Measurements from ENCODE around the gene CFAP43. TPM values are rescaled to one million over a fixed set of nuclear protein-coding genes. Genes with fewer than 3 reads are reported as not detected.

Gene CFAP43
- total and polyA plus RNA-seq, 10 of the 15 experiments (the other 5 are each of a cell fraction or from before 2014, with no cell fraction given), result 0.06 to 0.14 (median 0.10) TPM; not detected in 5

GRCh38 chr10:104190695-104191094, 41.5 kb downstream of the CFAP43 start:
- Histone ChIP-seq H3K9me3 (replicated peaks; ENCODE audit: control insufficient read depth, insufficient read depth, low read length) (no peaks in the 10 kb centered on the region), H3K79me2 (ENCODE audit: control insufficient read depth, insufficient read depth, low read length) (no peaks in the 10 kb centered on the region), H3K4me2 (ENCODE audit: control insufficient read depth, insufficient read depth) (no peak overlapping the region), H2AFZ (ENCODE audit: control insufficient read depth, low read depth, low read length) (no peak overlapping the region), H3K27ac (ENCODE audit: control insufficient read depth, insufficient read depth) (no peak overlapping the region), H3K4me3 (no peak overlapping the region), H4K20me1 (ENCODE audit: control insufficient read depth, insufficient read depth) (no peaks in the 10 kb centered on the region), H3K4me1 (ENCODE audit: control insufficient read depth, insufficient read depth, low read length) (no peaks in the 10 kb centered on the region), H3K27me3 (replicated peaks in 1 of 2; ENCODE audit: control insufficient read depth in 2 of 2, insufficient read depth in 2 of 2, low read length in 1 of 2) (peaks cover 0 to 4% of the 10 kb centered on the region in 2 experiments; a peak in 2 of 4 replicates), H3K9ac (ENCODE audit: control insufficient read depth, insufficient read depth, low read length) (no peak overlapping the region), H3K36me3 (ENCODE audit: control insufficient read depth in 2 of 2, insufficient read depth in 2 of 2, low read length in 1 of 2) (no peaks in the 10 kb centered on the region)
- in situ Hi-C loops (cut with MboI) (no loop called here), intact Hi-C loops (cut with micrococcal nuclease; ENCODE audit: unreplicated experiment) (no loop called here)
- no peak for ATAC-seq
- no peak for DNase-seq (ENCODE audit: low read depth, low spot score)
- SMC1A ChIA-PET (ENCODE audit: uncharacterized antibody, unreplicated experiment), result interaction anchor here (0.5 kb wide), 1 partner anchor 80 kb away, joined by 3 read pairs; no protein-coding TSS in a partner anchor
- POLR2A ChIA-PET, result no interaction called here
- TF ChIP-seq EGR1 (IDR thresholded peaks at IDR 0.05; ENCODE audit: borderline replicate concordance in 1 of 2, low read depth in 2 of 2, low read length in 2 of 2) (no peak), SREBF1 (IDR thresholded peaks at IDR 0.05; ENCODE audit: low read length) (no peak), PKNOX1 (IDR thresholded peaks at IDR 0.05) (no peak), FOS (IDR thresholded peaks at IDR 0.05; ENCODE audit: borderline replicate concordance, extremely low read depth, insufficient read length) (no peak), SIN3A (IDR thresholded peaks at IDR 0.05; ENCODE audit: low read depth, low read length) (no peak), TCF3 (IDR thresholded peaks at IDR 0.05; ENCODE audit: borderline replicate concordance, insufficient read depth, low read depth, low read length) (no peak), POU2F2 (IDR thresholded peaks at IDR 0.05; ENCODE audit: borderline replicate concordance, low read depth, low read length) (no peak), HCFC1 (IDR thresholded peaks at IDR 0.05; ENCODE audit: low read length) (no peak), ZNF384 (IDR thresholded peaks at IDR 0.05; ENCODE audit: borderline replicate concordance, low read depth, low read length) (no peak), JUND (IDR thresholded peaks at IDR 0.05; ENCODE audit: low read depth, low read length) (no peak), ZZZ3 (IDR thresholded peaks at IDR 0.05; ENCODE audit: control insufficient read depth, insufficient read length, low read depth) (no peak), SPI1 (IDR thresholded peaks at IDR 0.05; ENCODE audit: borderline replicate concordance, insufficient read depth, low read depth, low read length) (no peak)
- TF ChIP-seq, protein P1, sequence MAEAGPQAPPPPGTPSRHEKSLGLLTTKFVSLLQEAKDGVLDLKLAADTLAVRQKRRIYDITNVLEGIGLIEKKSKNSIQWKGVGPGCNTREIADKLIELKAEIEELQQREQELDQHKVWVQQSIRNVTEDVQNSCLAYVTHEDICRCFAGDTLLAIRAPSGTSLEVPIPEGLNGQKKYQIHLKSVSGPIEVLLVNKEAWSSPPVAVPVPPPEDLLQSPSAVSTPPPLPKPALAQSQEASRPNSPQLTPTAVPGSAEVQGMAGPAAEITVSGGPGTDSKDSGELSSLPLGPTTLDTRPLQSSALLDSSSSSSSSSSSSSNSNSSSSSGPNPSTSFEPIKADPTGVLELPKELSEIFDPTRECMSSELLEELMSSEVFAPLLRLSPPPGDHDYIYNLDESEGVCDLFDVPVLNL (IDR thresholded peaks at IDR 0.05; ENCODE audit: low read depth, low read length), result no peak
- TF ChIP-seq, protein P2, sequence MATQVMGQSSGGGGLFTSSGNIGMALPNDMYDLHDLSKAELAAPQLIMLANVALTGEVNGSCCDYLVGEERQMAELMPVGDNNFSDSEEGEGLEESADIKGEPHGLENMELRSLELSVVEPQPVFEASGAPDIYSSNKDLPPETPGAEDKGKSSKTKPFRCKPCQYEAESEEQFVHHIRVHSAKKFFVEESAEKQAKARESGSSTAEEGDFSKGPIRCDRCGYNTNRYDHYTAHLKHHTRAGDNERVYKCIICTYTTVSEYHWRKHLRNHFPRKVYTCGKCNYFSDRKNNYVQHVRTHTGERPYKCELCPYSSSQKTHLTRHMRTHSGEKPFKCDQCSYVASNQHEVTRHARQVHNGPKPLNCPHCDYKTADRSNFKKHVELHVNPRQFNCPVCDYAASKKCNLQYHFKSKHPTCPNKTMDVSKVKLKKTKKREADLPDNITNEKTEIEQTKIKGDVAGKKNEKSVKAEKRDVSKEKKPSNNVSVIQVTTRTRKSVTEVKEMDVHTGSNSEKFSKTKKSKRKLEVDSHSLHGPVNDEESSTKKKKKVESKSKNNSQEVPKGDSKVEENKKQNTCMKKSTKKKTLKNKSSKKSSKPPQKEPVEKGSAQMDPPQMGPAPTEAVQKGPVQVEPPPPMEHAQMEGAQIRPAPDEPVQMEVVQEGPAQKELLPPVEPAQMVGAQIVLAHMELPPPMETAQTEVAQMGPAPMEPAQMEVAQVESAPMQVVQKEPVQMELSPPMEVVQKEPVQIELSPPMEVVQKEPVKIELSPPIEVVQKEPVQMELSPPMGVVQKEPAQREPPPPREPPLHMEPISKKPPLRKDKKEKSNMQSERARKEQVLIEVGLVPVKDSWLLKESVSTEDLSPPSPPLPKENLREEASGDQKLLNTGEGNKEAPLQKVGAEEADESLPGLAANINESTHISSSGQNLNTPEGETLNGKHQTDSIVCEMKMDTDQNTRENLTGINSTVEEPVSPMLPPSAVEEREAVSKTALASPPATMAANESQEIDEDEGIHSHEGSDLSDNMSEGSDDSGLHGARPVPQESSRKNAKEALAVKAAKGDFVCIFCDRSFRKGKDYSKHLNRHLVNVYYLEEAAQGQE (IDR thresholded peaks at IDR 0.05; ENCODE audit: low read depth, low read length), result no peak
- TF ChIP-seq, protein P3, sequence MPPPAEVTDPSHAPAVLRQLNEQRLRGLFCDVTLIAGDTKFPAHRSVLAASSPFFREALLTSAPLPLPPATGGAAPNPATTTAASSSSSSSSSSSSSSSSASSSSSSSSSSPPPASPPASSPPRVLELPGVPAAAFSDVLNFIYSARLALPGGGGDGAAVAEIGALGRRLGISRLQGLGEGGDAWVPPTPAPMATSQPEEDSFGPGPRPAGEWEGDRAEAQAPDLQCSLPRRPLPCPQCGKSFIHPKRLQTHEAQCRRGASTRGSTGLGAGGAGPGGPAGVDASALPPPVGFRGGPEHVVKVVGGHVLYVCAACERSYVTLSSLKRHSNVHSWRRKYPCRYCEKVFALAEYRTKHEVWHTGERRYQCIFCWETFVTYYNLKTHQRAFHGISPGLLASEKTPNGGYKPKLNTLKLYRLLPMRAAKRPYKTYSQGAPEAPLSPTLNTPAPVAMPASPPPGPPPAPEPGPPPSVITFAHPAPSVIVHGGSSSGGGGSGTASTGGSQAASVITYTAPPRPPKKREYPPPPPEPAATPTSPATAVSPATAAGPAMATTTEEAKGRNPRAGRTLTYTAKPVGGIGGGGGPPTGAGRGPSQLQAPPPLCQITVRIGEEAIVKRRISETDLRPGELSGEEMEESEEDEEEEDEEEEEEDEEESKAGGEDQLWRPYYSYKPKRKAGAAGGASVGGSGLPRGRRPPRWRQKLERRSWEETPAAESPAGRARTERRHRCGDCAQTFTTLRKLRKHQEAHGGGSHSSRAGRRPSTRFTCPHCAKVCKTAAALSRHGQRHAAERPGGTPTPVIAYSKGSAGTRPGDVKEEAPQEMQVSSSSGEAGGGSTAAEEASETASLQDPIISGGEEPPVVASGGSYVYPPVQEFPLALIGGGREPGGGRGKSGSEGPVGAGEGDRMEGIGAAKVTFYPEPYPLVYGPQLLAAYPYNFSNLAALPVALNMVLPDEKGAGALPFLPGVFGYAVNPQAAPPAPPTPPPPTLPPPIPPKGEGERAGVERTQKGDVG (CRISPR knock-in tag; IDR thresholded peaks at IDR 0.05), result no peak
- CTCF ChIA-PET, result interaction anchor here (0.7 kb wide), 1 partner anchor 361 kb away, joined by 3 read pairs; no protein-coding TSS in a partner anchor
- WGBS (ENCODE audit: insufficient coverage, insufficient replicate concordance, low lambda C conversion rate, missing lambda C conversion rate), result 65% methylated on average over 5 of the region's 5 CpGs
- RAD21 ChIA-PET (ENCODE audit: unreplicated experiment), result no interaction called here
- no TSS peak for BruUV-seq (replicated peaks)
- FAIRE-seq, result no peak

All from GM12878 (cell line).